BLaER1 (cell line): ENCODE data around the gene PCDHB10.
"Not testable (repeated sequence)": the region's sequence is repeated elsewhere in the genome, so short reads cannot be mapped to it uniquely, and the experiment has no call there.

Experiments
- H3K27ac ChIP-seq: shearing (Covaris generic); formaldehyde crosslinking; 2 replicates; pipeline ENCODE4 v1.8.1; 2022
- H3K27me3 ChIP-seq: shearing (Covaris generic); formaldehyde crosslinking; 2 replicates; pipeline ENCODE4 v1.8.1; 2022
- H3K36me3 ChIP-seq: shearing (Covaris generic); formaldehyde crosslinking; 2 replicates; pipeline ENCODE4 v1.8.1; 2022
- H3K4me1 ChIP-seq: shearing (Covaris generic); formaldehyde crosslinking; 2 replicates; pipeline ENCODE4 v1.8.1; 2022
- H3K4me2 ChIP-seq: shearing (Covaris generic); formaldehyde crosslinking; 2 replicates; pipeline ENCODE4 v1.8.1; 2022
- H3K4me3 ChIP-seq: shearing (Covaris generic); formaldehyde crosslinking; 2 replicates; pipeline ENCODE4 v1.8.1; 2022
- H3K9ac ChIP-seq: shearing (Covaris generic); formaldehyde crosslinking; 2 replicates; pipeline ENCODE4 v1.8.1; 2022
- H3K9me3 ChIP-seq: shearing (Covaris generic); formaldehyde crosslinking; 2 replicates; pipeline ENCODE4 v1.8.1; 2022
- H4K20me1 ChIP-seq: shearing (Covaris generic); formaldehyde crosslinking; 2 replicates; pipeline ENCODE4 v1.8.1; 2022
- Cebpa-rat ChIP-seq: shearing (Covaris generic); IDR thresholded peaks from 2 replicates; pipeline ENCODE4 v1.8.1; 2022

PCDHB10 gene

GRCh38 chr5:141172381-141173204 is 19.6 kb upstream of the PCDHB10 start, which contains the start of gene PCDHB7:
Gene PCDHB7 (plus strand): TSS chr5:141172644. CDS start chr5:141172836, 192 bp downstream.
- Histone ChIP-seq H3K4me1 (no peaks in the 10 kb centered on the region), H3K36me3 (no peaks in the 10 kb centered on the region), H3K27me3 (no peaks in the 10 kb centered on the region), H3K4me3 (no peak within 1 kb of the TSS), H3K9me3 (peaks cover 32% of the 10 kb centered on the region), H3K4me2 (no peak within 1 kb of the TSS), H3K9ac (no peak within 1 kb of the TSS), H3K27ac (no peak within 1 kb of the TSS), H4K20me1 (no peaks in the 10 kb centered on the region)
- no peak for TF ChIP-seq Cebpa-rat

GRCh38 chr5:141174291-141175104 is 17.7 kb upstream of the PCDHB10 start:
- not testable (repeated sequence) for H3K36me3 ChIP-seq, H3K27ac ChIP-seq, H3K9ac ChIP-seq, H3K27me3 ChIP-seq, H3K4me3 ChIP-seq, H3K4me2 ChIP-seq, H4K20me1 ChIP-seq, H3K4me1 ChIP-seq
- peaks cover 38% of the 10 kb centered on the region for H3K9me3 ChIP-seq

DNA sequence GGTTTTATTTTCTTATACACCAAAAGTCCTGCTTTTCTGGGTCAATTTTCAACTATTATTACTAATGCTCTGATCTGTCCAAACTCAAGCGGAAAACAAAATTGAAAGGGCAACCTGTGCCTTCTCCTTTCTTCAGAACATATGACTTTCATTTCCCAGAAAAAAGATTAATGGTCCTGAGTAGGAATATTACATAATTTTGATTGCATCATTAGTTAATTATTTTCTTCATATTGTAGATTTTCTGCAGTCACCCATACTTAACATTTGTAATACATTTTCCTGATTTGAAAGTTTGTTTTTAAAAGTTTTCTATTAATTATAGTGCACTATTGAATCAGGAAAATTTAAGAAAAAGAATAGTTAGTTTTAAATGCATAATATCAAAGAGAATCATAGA is 16.2 kb upstream of the PCDHB10 start:
- H3K27ac ChIP-seq, result no peak overlapping the region
- TF ChIP-seq Cebpa-rat, result no peak
- H3K9ac ChIP-seq, result no peak overlapping the region
- no peaks in the 10 kb centered on the region for H3K27me3 ChIP-seq
- H4K20me1 ChIP-seq, result no peaks in the 10 kb centered on the region
- no peaks in the 10 kb centered on the region for H3K4me1 ChIP-seq
- H3K4me2 ChIP-seq, result no peak overlapping the region
- no peak overlapping the region for H3K4me3 ChIP-seq
- H3K36me3 ChIP-seq, result no peaks in the 10 kb centered on the region
- peaks cover 43% of the 10 kb centered on the region for H3K9me3 ChIP-seq

DNA sequence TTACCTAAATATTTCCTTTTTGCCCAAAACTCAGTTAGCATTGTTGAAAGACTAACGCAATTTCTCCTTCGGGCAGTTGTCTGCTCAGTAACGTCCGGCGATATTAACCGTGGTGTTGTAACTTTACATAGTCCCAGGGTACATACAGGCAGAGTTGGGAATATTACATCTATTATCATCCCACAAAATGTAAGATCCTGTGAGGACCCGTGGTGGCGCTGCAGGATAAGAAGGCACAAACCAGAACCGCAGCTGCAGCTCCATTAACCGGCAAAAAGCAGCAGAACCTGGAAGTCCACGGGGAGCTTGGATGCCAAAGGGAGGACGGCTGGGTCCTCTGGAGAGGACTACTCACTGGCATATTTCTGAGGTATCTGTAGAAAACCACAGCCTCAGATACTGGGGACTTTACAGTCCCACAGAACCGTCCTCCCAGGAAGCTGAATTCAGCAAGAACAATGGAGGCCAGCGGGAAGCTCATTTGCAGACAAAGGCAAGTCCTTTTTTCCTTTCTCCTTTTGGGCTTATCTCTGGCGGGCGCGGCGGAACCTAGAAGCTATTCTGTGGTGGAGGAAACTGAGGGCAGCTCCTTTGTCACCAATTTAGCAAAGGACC is 14.5 kb upstream of the PCDHB10 start, which contains the start of gene PCDHB8:
PCDHB8 (plus strand) TSS at position 214 of the 615 bp plus-strand sequence; CDS start at position 459, 245 bp downstream.
- not testable (repeated sequence) for H4K20me1 ChIP-seq, H3K27me3 ChIP-seq, H3K27ac ChIP-seq, H3K36me3 ChIP-seq, H3K4me1 ChIP-seq, H3K9ac ChIP-seq, H3K4me3 ChIP-seq, H3K4me2 ChIP-seq
- peaks cover 44% of the 10 kb centered on the region for H3K9me3 ChIP-seq

GRCh38 chr5:141179371-141179770 is 12.8 kb upstream of the PCDHB10 start:
- not testable (repeated sequence) for H3K4me2 ChIP-seq, H4K20me1 ChIP-seq, H3K27me3 ChIP-seq, H3K4me3 ChIP-seq, H3K27ac ChIP-seq, H3K4me1 ChIP-seq, H3K36me3 ChIP-seq, H3K9ac ChIP-seq
- H3K9me3 ChIP-seq, result peaks cover 38% of the 10 kb centered on the region

GRCh38 chr5:141179876-141180275 is 12.3 kb upstream of the PCDHB10 start:
- H4K20me1 ChIP-seq, H3K27ac ChIP-seq, H3K9ac ChIP-seq, H3K27me3 ChIP-seq, H3K4me3 ChIP-seq, H3K4me1 ChIP-seq, H3K4me2 ChIP-seq, H3K36me3 ChIP-seq: not testable (repeated sequence)
- peaks cover 33% of the 10 kb centered on the region for H3K9me3 ChIP-seq

GRCh38 chr5:141180313-141180712 is 11.8 kb upstream of the PCDHB10 start:
- Histone ChIP-seq H4K20me1 (no peaks in the 10 kb centered on the region), H3K4me2 (no peak overlapping the region), H3K9me3 (peaks cover 30% of the 10 kb centered on the region), H3K9ac (no peak overlapping the region), H3K4me3 (no peak overlapping the region), H3K27ac (no peak overlapping the region), H3K27me3 (no peaks in the 10 kb centered on the region), H3K4me1 (no peaks in the 10 kb centered on the region), H3K36me3 (no peaks in the 10 kb centered on the region)
- no peak for TF ChIP-seq Cebpa-rat

GRCh38 chr5:141182248-141182647 is 9.9 kb upstream of the PCDHB10 start, which contains the start of gene PCDHB16:
Gene PCDHB16 (plus strand): TSS chr5:141182387. CDS start chr5:141182560, 173 bp downstream.
- H3K9ac ChIP-seq, result no peak within 1 kb of the TSS
- no peaks in the 10 kb centered on the region for H3K27me3 ChIP-seq
- H3K4me3 ChIP-seq, result no peak within 1 kb of the TSS
- TF ChIP-seq Cebpa-rat, result no peak
- H3K36me3 ChIP-seq, result no peaks in the 10 kb centered on the region
- peaks cover 37% of the 10 kb centered on the region for H3K9me3 ChIP-seq
- no peak within 1 kb of the TSS for H3K27ac ChIP-seq
- no peaks in the 10 kb centered on the region for H3K4me1 ChIP-seq
- no peaks in the 10 kb centered on the region for H4K20me1 ChIP-seq
- H3K4me2 ChIP-seq, result no peak within 1 kb of the TSS

GRCh38 chr5:141184117-141184855 is 7.9 kb upstream of the PCDHB10 start:
- H3K9me3 ChIP-seq, result peaks cover 45% of the 10 kb centered on the region
- H3K27me3 ChIP-seq, H3K9ac ChIP-seq: not testable (repeated sequence)

More at GRCh38 chr5:141184117-141184855, 7.9 kb upstream of the PCDHB10 start:
- not testable (repeated sequence) for H3K4me3 ChIP-seq, H3K4me1 ChIP-seq, H3K36me3 ChIP-seq, H3K4me2 ChIP-seq, H3K27ac ChIP-seq, H4K20me1 ChIP-seq
